GM21381 (cell line): ENCODE data around the gene EBF4.

Source experiments
- ATAC-seq: cut with Tn5 transposase; IDR thresholded peaks from one replicate; pipeline ENCODE4 v1.9.1; 2021; ENCODE audit warnings: mild to moderate bottlenecking, moderate library complexity; ENCODE audit not compliant: unreplicated experiment

EBF4 gene

DNA sequence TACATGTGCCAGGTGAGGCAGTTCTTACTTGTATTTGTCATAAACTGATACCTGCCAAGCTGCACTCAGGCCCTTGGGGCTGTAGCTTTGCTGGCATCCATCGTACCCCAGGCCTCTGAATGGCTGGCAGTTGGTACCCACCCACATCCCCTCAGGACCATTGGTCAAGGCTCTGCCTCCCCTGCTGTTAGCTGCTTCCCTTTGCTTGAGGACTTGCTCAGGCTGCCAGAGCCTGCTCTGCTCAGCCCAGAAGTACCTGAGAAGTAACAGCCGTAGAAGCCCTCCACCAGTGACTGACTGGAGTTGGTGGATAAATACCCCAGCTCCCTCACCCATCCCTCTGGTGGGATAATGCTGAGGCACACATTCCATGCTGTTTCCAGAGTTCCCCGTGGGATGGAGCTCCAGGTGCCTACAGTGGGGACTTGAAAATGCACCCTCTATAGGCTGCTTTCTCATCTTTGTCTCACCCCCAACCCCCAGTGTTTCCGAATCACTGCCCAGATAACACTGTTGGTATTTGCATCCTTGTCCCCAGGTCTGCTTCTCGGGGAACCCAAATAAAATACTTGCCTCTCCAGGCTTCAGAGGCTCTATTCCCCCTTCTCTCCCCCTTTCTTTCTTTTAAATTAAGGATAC lies 7.3 kb downstream of the EBF4 start:
- ATAC-seq = no peak

- ATAC-seq = no peak
Measured at GRCh38 chr20:2700913-2701620, 8.5 kb downstream of the EBF4 start.

DNA sequence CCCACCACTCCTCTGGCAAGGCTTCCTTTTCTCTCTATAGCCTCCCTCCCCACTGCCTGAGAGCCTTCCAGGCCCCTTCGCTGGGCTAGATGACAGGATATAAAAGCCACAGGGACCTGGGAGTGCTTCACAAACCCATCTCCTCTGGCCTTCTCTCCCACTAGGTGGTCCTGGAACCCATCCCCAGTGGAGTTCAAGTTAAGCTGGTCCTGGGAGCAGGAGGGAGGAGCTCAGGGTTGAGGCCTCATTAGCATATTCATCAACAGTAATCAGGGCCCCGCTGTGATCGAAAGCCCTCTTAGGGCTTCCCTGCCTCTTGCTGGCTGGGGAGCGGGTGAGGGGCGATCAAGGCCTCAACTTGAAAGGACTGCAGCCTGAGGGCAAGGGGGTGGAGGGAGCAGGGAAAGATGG lies 9.1 kb downstream of the EBF4 start:
- ATAC-seq = no peak

DNA sequence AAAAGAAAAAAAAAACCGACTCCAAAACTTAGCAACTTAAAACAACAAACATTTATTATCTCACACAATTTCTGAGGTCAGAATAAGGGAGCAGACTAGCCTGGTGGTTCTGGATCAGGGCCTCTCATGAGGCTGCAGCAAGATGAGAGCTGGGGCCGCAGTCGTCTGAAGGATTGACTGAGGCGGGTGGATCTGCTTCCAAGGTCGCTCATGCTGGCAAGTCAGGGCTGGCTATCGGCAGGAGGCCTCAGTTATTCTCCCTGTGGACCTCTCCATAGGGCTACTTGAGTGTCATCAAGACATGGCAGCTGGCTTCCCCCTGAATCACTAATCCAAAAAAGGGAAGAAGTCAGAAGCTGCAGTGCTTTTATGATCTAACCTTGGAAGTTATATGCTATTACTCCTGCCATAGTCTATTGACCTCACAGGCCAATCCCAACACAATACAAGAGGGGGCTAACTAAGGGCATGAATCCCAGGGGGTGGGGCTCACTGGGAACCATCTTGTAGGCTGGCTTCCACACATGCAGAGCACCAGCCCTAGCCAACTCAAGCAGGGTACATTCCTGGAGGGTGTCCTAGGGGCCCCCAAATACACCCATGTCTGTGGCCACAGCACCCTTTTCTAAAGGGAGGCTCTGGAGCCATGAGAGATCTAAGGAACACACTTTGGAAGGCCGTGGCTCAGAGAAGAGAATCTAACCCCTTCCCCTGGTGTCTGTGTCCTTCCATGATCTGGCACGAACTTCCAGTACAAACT lies 11.3 kb downstream of the EBF4 start:
- no peak for ATAC-seq

- ATAC-seq = no peak
Measured at GRCh38 chr20:2705931-2706645, 13.5 kb downstream of the EBF4 start.

GRCh38 chr20:2706688-2707352 lies 14.2 kb downstream of the EBF4 start:
- no peak for ATAC-seq

DNA sequence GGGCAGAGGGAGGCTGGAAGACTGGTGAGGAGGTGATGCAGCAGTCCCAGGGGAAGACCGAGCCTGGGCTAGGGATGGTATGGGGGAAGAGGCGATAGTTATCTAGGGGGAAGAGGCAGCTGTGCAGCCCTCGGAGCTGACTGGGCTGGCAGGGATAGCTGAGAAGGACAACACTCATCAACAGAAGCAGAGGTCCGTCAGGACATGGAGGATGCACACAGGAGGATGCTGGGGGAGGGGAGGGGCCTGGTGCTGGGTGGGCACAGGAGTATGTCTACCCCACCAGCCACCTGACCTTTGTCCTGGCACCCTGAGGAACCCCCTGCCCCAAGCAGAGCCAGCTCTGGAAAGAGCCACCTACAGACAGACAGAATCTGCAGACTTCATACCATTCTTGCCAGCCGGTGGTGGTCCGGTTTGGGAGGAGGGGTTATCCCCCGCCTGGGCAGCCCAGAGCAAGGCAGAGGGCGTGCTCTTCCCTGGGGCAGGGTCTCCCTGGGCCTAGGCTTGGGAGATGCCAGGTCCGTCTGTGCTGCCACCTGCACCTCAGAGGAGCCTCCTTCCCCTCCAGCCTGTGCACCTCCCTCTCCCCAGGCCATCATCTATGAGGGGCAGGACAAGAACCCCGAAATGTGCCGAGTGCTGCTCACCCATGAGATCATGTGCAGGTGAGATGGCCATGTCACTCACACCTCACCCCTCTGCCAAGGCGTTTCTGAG lies 14.9 kb downstream of the EBF4 start:
- no peak for ATAC-seq

DNA sequence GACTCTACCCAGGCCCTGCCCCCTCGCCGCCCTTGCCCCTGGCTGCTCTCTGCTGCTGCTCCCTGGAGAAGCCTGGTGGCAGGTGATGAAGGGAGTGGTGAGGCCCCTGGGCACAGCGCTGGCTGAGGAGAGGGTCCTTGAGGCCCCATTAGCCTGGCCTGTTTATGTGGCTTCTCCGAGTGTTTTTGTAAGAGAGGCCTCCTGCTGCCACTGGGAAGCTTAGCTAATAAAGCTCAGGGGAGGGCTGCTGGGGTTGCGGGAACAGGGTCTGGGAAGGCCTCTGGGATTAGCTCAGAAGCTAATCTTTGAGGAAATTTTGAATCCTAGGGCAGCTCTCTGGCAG lies 15.5 kb downstream of the EBF4 start:
- no peak for ATAC-seq

DNA sequence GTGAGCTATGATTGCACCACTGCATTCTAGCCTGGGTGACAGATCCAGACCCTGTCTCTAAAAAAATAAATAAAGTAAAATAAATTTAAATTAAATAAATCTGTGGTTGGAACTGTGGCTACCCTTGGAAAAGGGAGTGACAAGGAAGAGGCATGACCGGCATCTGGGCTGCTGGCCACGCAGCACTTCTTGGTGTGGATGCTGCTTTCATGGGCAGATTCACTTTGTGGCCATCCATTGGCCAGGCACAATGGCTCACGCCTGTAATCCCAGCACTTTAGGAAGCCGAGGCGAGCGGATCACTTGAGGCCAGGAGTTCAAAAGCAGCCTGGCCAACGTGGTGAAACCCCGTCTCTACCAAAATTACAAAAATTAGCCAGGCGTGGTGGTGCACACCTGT lies 16.1 kb downstream of the EBF4 start:
- no peak for ATAC-seq

- no peak for ATAC-seq
Measured at GRCh38 chr20:2709205-2709981, 16.8 kb downstream of the EBF4 start.

DNA sequence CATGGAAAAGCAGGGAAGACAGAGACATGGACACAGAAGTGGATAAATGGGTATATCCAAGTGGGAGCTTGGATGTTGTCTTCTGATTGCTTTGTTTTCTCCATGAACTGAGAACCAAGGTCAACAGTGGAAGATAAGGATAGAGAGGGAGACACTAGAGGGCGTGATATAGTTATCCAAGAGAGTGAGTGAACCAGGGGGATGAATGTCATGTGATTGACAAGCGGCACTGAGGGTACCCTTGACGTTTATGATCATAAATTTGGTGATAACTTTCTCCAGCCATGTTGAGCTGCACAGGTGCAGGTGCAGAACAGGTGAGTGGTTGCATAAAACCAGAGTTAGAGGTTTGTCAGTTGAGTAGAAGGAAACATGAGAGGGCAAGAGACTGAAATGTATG lies 20.7 kb downstream of the EBF4 start:
- no peak for ATAC-seq

DNA sequence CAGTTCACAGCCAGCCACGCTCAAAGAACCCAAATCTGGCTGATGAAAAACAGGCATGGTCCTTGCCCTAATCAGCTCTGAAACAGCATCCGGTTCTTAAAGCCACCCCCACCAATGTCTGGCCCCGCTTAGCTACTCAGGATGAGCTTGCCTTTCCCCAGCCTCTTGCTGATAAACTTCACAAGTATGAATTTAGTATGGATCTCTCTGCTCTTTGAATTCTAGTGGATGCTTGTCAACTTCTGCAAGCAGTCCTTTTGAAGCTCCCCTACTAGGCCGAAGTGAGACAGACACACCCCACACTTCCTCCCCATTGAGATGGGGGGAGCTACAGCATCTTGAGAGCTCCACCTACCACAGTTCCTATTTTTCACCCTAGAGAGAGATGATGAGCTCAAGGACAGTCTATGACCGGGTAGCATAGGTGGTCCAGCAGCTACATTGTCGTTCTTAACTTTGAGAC lies 36.7 kb downstream of the EBF4 start:
- no peak for ATAC-seq

GRCh38 chr20:2729791-2730190 lies 37.2 kb downstream of the EBF4 start:
- ATAC-seq = no peak

GRCh38 chr20:2734899-2735298 lies 42.3 kb downstream of the EBF4 start:
- no peak for ATAC-seq

- ATAC-seq = no peak
Measured at GRCh38 chr20:2736441-2736840, 43.9 kb downstream of the EBF4 start.

DNA sequence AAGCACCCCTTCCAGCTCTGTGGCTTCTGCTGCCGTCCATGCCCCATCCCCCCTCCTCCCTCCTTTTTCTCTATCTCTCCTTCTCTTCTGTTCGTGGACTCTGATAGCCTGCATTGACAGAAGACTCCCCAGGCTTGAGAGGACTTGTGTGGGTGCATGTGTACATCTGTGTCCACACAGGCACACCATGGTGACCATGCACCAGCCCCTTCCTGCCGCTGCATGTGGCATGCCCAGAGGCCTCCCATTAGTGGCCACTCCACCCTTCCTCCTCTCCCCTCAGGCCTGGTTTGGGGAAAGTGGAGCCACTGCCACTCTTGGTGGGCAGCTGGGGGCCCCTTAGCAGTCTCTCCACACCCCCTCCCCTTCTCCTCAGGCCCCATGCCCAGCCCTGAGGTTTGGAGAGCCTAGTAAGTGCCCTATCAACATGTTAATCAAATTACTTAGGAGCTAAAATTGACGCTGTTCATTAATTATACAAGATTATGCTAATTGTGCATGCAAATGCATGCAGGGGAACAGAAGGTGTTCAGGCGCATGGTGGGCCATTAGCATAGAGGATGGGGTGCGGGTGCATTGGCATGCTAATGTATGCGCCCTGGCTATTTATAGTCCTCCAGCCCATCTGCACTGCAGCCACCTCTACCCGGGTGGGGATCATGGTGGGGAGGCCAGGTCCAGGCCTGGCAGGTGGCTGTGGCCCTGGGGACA lies 45.9 kb downstream of the EBF4 start:
- no peak for ATAC-seq

DNA sequence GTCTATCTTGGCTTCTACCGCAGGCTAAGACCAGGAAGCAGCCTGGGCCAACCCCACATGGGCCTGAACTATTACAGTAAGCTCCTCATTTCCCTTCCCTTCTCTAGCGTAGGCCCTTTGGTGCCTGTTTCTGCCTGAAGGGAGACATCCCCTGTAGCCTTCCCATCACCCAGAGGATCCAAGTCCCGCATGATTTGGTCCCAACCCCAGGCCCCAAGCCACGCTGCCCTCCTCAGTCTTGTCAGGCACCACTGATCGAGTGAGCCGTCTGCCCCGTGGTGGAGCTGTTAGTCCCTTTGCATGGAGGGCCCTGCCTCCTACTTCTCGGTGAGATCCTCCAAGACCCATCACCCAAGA lies 46.4 kb downstream of the EBF4 start:
- ATAC-seq = no peak

- no peak for ATAC-seq
Measured at GRCh38 chr20:2740702-2741101, 48.1 kb downstream of the EBF4 start.

GRCh38 chr20:2741463-2741862 lies 48.9 kb downstream of the EBF4 start:
- ATAC-seq = no peak
